GM10266 (cell line): ENCODE measurements around the gene VWA1.
"Not testable (repeated sequence)": the region's sequence is repeated elsewhere in the genome, so short reads cannot be mapped to it uniquely, and the experiment has no call there.

Experiments used
- DNase-seq: peaks from one replicate; pipeline ENCODE4 v3.0.0; 2012; ENCODE audit errors: extremely low spot score
- TF ChIP-seq, protein P1 (sequence below): IDR thresholded peaks from 2 replicates; pipeline ENCODE4 v1.5.1; 2012; ENCODE audit warnings: mild to moderate bottlenecking, low read depth; ENCODE audit not compliant: control insufficient read depth, insufficient read depth; ENCODE audit errors: missing control alignments

The VWA1 gene

GRCh38 chr1:1427106-1427819 lies 8.2 kb upstream of the VWA1 start:
- DNase-seq: peak; percentile 64
- TF ChIP-seq, protein P1, sequence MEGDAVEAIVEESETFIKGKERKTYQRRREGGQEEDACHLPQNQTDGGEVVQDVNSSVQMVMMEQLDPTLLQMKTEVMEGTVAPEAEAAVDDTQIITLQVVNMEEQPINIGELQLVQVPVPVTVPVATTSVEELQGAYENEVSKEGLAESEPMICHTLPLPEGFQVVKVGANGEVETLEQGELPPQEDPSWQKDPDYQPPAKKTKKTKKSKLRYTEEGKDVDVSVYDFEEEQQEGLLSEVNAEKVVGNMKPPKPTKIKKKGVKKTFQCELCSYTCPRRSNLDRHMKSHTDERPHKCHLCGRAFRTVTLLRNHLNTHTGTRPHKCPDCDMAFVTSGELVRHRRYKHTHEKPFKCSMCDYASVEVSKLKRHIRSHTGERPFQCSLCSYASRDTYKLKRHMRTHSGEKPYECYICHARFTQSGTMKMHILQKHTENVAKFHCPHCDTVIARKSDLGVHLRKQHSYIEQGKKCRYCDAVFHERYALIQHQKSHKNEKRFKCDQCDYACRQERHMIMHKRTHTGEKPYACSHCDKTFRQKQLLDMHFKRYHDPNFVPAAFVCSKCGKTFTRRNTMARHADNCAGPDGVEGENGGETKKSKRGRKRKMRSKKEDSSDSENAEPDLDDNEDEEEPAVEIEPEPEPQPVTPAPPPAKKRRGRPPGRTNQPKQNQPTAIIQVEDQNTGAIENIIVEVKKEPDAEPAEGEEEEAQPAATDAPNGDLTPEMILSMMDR: no peak

- TF ChIP-seq, protein P1: no peak
- no peak for DNase-seq
These were observed 7.7 kb upstream of the VWA1 start for GRCh38 chr1:1427820-1428148.

DNA sequence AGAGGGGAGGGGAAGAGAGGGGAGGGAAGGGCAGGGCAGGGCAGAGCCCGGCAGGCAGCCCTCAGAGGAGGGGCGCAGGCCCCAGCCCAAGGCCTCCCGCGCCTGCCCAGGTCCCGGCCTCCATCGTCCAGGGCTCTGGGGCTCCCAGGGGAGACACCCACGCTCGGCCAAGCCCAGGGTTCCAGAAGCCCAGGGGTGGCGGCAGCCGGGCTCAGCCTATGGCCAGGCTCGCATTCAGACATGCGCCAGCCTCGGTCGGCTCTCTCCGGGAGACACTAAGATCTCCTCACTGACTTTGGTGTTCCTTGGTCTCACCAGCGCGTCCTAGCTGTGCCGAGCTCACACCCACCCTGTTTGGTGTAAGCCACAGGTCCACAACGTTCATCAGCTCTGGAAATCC lies 7.3 kb upstream of the VWA1 start:
- DNase-seq: no peak
- TF ChIP-seq, protein P1: no peak

DNA sequence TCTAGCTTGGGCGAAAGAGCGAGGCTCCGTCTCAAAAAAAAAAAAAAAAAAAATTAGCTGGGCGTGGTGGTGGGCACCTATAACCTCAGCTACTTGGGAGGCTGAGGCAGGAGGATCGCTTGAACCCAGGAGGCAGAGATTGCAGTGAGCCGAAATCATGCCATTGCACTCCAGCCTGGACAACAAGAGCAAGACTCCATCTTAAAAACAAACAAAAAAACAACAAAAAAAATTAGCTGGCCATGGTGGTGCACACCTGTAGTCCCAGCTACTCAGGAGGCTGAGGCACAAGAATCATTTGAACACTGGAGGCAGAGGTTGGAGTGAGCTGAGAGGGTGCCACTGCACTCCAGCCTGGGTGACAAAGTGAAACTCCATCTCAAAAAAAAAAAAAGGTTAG lies 6.5 kb upstream of the VWA1 start:
- DNase-seq: not testable (repeated sequence)

GRCh38 chr1:1429671-1430073 lies 5.8 kb upstream of the VWA1 start:
- DNase-seq: no peak
- TF ChIP-seq, protein P1: no peak

DNA sequence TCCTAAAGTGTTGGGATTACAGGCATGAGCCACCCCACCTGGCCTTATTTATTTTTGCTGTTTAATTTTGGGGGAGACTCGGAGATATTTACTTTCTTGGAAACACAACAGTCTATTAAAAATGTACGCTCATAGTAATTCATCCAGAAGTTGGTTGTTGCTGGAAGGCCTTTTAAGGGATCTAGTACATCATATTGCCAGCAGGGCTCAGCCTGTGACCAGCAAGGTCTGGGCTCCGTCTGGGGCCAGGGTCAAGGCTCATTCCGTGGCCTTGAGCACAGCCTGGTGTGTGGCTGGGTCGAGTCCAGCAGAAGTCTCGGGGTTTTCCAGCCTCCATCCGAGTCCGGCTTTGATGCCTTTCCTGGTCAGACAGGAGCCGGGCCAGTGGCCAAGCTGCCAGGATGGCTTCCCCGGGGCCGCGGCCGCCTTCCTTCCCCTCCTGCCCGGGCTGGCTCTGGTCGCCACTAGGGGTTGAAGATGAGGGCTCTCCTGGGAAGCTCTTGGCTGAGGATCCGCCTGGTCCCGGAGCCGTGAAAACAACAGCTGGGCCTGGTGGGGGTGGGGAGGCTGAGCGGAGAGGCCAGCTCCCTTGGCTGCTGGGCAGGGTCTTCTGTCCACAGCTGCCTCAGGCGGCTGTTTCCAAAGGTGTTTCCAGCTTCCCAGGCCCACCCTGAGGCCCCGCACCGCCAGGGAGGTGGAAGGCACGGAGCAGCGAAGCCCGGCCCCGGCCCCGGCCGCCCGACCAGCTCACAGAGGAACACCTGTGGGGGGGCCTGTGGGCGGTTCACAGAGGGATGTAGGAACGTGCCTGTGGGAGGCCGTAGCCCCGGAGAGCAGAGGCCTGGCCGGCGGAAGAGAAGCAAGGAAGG lies 5.1 kb upstream of the VWA1 start:
- TF ChIP-seq, protein P1: no peak
- DNase-seq: peak; percentile 35

GRCh38 chr1:1430992-1431844 lies 4.3 kb upstream of the VWA1 start:
- peak; percentile 25 for DNase-seq
- TF ChIP-seq, protein P1: no peak
